HEK293T (cell line): Measurements from ENCODE around the gene STEAP1B.
A peak's percentile ranks its signal among the peaks of the same experiment; 100 is the strongest.
"Not testable (repeated sequence)": the region's sequence is repeated elsewhere in the genome, so short reads cannot be mapped to it uniquely, and the experiment has no call there.

Source experiments
- CTCF ChIA-PET: fragments of 350-600 bp; formaldehyde crosslinking; extraction: SDS; loops from one replicate; lab custom pipeline; 2021; ENCODE audit warnings: antibody characterized with exemption, inconsistent platforms; lab: Yijun Ruan, JAX
- POLR2A ChIA-PET: fragments of 350-600 bp; formaldehyde crosslinking; extraction: SDS; loops from one replicate; lab custom pipeline; 2020; ENCODE audit warnings: antibody characterized with exemption, inconsistent platforms; lab: Yijun Ruan, JAX
- DNase-seq: peaks from one replicate; pipeline ENCODE4 v3.0.0; 2012; ENCODE audit warnings: mixed read lengths; ENCODE audit errors: extremely low spot score
- ARNT ChIP-seq: fragments of 450-650 bp; IDR thresholded peaks from 2 replicates; pipeline ENCODE4 v1.6.1; 2017; ENCODE audit warnings: mild to moderate bottlenecking
- BHLHE40 ChIP-seq: fragments of 450-650 bp; IDR thresholded peaks from 2 replicates; pipeline ENCODE4 v1.6.1; 2016; ENCODE audit warnings: mild to moderate bottlenecking, moderate library complexity, borderline replicate concordance
- ELF4 ChIP-seq: fragments of 450-650 bp; IDR thresholded peaks from 2 replicates; pipeline ENCODE4 v1.6.1; 2017; ENCODE audit warnings: antibody characterized with exemption
- FOXA1 ChIP-seq: fragments of 450-650 bp; IDR thresholded peaks from 2 replicates; pipeline ENCODE4 v1.6.1; 2016; ENCODE audit warnings: mild to moderate bottlenecking
- FOXK2 ChIP-seq: fragments of 450-650 bp; IDR thresholded peaks from 2 replicates; pipeline ENCODE4 v1.6.1; 2016; ENCODE audit warnings: mild to moderate bottlenecking
- FOXM1 ChIP-seq: fragments of 450-650 bp; IDR thresholded peaks from 2 replicates; pipeline ENCODE4 v1.6.1; 2017; ENCODE audit warnings: mild to moderate bottlenecking, borderline replicate concordance
- HDGF ChIP-seq: fragments of 450-650 bp; IDR thresholded peaks from 2 replicates; pipeline ENCODE4 v1.6.1; 2017; ENCODE audit warnings: antibody characterized with exemption, borderline replicate concordance
- L3MBTL2 ChIP-seq: fragments of 450-650 bp; conservative IDR thresholded peaks from 2 replicates; pipeline ENCODE4 v1.6.1; 2016; ENCODE audit warnings: mild to moderate bottlenecking
- LEF1 ChIP-seq: fragments of 450-650 bp; IDR thresholded peaks from 2 replicates; pipeline ENCODE4 v1.6.1; 2017; ENCODE audit warnings: mild to moderate bottlenecking, borderline replicate concordance
- NFRKB ChIP-seq: fragments of 450-650 bp; IDR thresholded peaks from 2 replicates; pipeline ENCODE4 v1.6.1; 2016; ENCODE audit warnings: mild to moderate bottlenecking, moderate library complexity
- SP1 ChIP-seq: fragments of 450-650 bp; IDR thresholded peaks from 2 replicates; pipeline ENCODE4 v1.6.1; 2017
- TARDBP ChIP-seq: fragments of 450-650 bp; IDR thresholded peaks from 2 replicates; pipeline ENCODE4 v1.6.1; 2016
- ZNF384 ChIP-seq: fragments of 450-650 bp; IDR thresholded peaks from 2 replicates; pipeline ENCODE4 v1.6.1; 2016
- TF ChIP-seq, protein P1 (sequence below): fragments of 450-650 bp; IDR thresholded peaks from 2 replicates; pipeline ENCODE4 v1.6.1; 2016

STEAP1B gene

DNA sequence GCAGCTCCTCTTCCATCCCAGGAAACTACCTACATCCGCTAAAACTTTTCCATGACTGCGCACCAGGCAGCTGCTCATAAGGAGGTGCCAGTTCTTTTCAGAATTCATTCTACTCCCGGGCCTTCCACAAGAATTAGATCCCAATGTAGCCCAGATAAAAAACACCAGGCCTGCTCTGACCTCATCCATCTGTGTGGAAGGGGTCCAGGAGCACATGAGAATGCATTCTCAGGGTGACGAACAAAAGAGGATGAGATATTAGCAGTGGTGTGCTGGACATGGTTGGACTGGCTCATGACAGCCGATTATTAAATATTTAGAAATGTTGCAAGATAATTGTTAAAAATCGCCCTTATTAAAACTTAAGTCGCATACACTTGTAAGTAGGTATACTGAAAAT, 43.2 kb upstream of the STEAP1B start:
- ChIA-PET CTCF (no interaction called here), POLR2A (no interaction called here)
- TF ChIP-seq ZNF384 (no peak), SP1 (no peak), LEF1 (no peak)
- DNase-seq, result no peak

- DNase-seq, result no peak
- ChIA-PET POLR2A (no interaction called here), CTCF (no interaction called here)
- no peak for TF ChIP-seq ELF4
These were observed 42.7 kb upstream of the STEAP1B start for GRCh38 chr7:22542669-22543068.

DNA sequence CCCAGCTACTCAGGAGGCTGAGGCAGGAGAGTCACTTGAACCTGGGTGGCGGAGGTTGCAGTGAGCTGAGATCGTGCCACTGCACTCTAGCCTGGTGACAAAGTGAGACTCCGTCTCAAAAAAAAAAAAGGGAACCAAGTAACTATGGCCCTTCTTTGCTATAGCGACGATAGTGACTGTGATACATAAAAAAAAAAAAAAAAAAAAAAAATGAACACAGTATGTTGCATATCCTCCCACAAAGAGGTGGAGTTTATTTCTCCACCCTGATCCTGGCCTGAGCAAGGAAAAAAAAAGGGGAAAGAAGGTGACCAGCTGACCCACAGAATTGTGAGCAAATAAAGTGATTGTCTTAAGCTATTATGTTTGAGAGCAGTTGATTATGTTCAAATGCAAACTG, 42.3 kb upstream of the STEAP1B start:
- CTCF ChIA-PET, result no interaction called here
- TF ChIP-seq SP1 (no peak), FOXA1 (no peak), NFRKB (no peak), L3MBTL2 (no peak), ARNT (no peak), ELF4 (no peak), LEF1 (no peak), FOXK2 (no peak)
- TF ChIP-seq, protein P1, sequence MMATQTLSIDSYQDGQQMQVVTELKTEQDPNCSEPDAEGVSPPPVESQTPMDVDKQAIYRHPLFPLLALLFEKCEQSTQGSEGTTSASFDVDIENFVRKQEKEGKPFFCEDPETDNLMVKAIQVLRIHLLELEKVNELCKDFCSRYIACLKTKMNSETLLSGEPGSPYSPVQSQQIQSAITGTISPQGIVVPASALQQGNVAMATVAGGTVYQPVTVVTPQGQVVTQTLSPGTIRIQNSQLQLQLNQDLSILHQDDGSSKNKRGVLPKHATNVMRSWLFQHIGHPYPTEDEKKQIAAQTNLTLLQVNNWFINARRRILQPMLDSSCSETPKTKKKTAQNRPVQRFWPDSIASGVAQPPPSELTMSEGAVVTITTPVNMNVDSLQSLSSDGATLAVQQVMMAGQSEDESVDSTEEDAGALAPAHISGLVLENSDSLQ, result no peak
- DNase-seq, result no peak
- POLR2A ChIA-PET, result no interaction called here

DNA sequence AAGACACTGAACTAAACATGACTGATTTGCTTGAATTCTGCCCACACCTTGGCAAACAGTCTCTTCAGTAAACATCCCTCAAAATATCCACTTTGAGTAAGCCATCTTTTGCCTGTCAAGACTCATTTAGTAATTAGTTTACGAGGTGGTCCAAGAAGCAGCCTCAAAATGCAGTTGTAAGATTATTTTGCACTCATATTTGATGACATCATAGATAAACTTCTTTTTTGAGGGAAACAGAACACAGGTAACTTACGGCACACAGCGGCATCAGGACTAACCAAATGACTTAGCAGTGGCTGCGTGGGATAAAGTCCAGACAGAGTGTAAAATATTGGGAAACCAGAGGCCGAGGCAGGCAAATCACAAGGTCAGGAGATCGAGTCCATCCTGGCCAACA, 41.8 kb upstream of the STEAP1B start:
- TF ChIP-seq FOXM1 (no peak), TARDBP (no peak), ZNF384 (no peak), BHLHE40 (no peak), SP1 (no peak), HDGF (no peak), LEF1 (no peak)
- CTCF ChIA-PET, result no interaction called here
- DNase-seq, result no peak
- POLR2A ChIA-PET, result no interaction called here

GRCh38 chr7:22528537-22528936, 28.5 kb upstream of the STEAP1B start:
- CTCF ChIA-PET, DNase-seq, POLR2A ChIA-PET: not testable (repeated sequence)

DNA sequence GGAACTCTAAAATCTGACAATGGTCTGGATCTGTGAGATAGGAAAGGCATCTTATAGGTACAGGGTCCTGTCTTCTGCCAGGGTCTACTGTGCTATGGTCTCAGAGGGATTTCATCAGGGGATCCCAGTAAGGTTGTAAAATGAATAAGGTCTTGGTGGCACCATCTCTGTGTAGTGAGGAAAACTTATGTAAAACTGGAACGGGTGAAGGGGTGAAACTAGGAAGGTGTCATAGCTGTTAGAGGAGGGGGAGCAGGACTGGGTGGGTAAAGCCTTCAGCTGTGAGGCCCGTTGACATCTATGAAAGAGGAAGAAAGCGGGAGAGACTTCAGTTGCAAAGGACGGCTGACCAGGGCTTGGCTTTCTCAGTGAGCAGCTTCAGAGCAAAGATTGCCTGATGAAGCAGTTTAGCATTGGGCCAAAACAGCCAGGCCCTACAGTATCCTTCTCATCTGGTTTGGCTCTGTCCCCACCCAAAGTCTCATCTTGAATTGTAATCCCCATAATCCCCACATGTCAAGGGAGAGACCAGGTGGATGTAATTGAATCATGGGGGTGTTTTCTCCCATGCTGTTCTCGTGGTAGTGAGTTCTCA, 24.5 kb upstream of the STEAP1B start:
- CTCF ChIA-PET, POLR2A ChIA-PET, DNase-seq: not testable (repeated sequence)

DNA sequence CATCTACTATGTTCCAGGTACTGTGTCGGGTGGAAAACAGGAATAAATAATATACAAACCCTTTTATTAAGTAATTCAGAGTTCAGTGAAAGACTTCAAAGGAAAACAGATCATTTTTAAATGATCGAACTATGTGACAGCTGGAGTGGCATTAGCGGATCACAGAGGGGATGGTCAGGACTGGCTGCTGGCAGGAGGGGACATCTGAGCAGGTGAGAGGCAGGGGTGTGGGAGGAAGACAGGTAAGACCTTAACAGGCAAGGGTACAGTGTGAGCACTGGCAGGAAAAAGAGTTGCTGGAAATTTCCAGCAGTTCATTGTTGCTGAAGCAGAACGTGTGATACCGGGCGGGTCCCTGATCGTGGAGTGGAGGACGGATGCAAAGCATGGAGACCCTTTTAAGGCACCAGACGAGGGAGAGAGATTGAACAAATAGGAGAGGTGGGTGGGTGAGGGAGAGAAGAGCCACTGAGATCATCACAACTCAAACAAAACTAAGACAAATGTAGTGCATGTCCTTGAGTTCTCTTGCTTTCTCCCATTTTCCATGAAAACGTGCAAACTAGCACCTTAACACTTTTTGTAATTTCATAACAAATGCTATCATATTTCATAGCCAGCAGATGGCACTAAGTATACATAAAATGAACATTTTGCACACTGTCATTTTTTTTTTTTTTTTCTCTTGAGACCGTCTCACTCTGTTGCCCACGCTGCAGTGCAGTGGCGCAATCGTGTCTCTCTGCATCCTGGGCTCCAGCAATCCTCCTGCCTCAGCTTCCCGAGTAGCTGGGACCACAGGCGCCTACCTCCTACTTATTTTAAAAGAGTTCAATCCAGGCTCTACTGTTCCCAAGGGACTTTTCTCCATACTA, 23.7 kb upstream of the STEAP1B start:
- DNase-seq, POLR2A ChIA-PET, CTCF ChIA-PET: not testable (repeated sequence)
- peak; percentile 72 for TF ChIP-seq ZNF384

DNA sequence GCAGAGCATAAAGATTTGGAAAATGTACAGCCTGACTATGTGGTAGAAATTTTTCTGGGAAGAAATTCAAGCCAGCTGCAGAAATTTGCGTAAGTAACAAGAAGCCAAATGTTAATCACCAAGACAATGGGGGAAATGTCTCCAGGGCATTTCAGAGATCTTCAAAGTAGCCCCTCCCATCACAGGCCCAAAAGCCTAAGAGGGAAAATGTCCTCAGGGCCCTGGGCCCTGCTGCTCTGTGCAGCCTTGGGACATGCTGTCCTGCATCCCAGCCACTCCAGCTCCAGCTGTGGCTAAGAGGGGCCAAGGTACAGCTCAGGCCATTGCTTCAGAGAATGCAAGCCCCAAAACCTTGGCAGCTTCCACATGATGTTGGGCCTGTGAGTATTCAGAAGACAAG, 19.6 kb upstream of the STEAP1B start:
- DNase-seq, POLR2A ChIA-PET, CTCF ChIA-PET: not testable (repeated sequence)

GRCh38 chr7:22516950-22517349, 17.0 kb upstream of the STEAP1B start:
- POLR2A ChIA-PET, DNase-seq, CTCF ChIA-PET: not testable (repeated sequence)

DNA sequence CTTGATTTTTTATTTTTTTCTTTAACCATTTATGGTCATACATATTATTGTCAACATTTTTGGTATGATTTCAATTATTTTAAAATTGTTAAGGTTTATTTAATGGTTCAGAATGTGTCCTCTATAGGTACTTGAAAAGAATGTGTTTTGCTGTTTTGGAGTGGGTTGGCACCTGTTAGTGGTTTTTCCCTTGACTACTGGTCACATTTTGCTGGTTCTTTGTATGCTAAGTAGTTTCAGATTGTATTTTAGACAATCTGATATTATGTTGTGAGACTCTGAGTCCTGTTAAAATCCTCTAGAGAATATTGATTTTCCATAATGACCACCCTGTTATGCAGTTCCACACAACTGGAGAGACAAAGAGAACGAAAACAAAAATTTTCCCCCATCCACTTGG, 15.0 kb upstream of the STEAP1B start:
- CTCF ChIA-PET, DNase-seq, POLR2A ChIA-PET: not testable (repeated sequence)

DNA sequence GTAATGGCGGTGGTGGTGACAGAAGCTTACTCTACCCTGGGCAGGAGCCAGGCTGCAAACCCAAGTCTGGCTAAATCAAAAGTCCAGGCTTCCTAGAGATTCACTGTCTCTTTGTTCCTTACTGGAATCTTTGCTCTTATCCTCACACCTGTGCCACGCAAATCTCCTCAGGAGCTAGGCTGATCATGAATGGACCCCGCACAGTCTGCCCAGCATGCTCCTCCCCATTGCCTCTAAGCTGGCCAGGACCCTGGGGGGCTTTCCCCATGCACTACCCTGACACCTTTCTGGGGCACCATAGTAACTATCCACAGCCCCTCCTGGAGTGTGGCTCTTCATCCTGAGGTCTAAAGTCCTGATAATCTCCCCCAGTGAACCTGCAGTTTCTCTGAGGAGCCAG, 7.3 kb upstream of the STEAP1B start:
- POLR2A ChIA-PET, CTCF ChIA-PET, DNase-seq: not testable (repeated sequence)

DNA sequence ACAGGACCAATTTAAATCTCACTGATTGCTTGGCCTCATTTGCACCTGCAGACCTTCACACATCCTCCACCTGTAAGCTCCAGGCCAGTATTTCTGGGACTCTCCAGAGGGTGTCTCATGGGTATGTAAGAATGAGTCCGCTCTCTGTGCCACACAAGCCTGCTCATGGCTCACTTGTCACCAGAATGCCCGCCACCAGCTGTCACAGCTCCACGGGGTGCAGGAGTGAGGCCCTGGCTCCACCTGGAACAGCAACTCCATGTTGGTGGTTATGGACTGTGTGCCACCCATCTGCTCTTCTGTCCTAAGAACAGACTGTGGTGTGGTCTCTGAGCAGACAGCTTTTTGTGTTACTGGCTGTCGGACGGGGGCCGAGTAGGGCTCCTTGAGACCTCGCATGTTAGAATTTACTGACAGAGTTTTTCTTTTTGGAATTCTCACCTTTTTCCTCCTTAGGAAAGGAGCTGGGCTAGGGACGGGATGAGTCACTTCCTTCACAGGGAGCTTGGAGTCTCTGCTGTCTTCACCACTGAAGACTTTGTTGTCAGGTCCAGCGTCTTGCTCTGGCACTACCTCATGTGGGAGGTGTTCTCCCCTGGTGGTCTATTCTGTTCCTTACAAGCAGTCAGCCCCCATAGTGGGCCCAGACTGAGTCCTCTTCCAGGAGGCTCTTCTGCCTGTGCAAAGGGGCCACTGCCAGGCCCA, 6.5 kb upstream of the STEAP1B start:
- DNase-seq, POLR2A ChIA-PET, CTCF ChIA-PET: not testable (repeated sequence)

GRCh38 chr7:22504519-22504918, 4.5 kb upstream of the STEAP1B start:
- POLR2A ChIA-PET, CTCF ChIA-PET, DNase-seq: not testable (repeated sequence)

- POLR2A ChIA-PET, DNase-seq: not testable (repeated sequence)
- CTCF ChIA-PET, result interaction anchor here (2.6 kb wide), 1 partner anchor 392 kb away, joined by 7 read pairs; no protein-coding TSS in a partner anchor
These were observed 2.1 kb upstream of the STEAP1B start for GRCh38 chr7:22502104-22502503.
